H9 (cell line): Measurements from ENCODE around the gene CTPS1. TPM values are rescaled to one million over a fixed set of nuclear protein-coding genes. Genes with fewer than 3 reads are reported as not detected.

Experiments used
- DNase-seq: peaks from one replicate; pipeline ENCODE4 v3.0.0-alpha.2; 2017
- H2AFZ ChIP-seq: one replicate; pipeline ENCODE4 v1.6.1; 2013; ENCODE audit warnings: mild to moderate bottlenecking, low read length, control low read depth, moderate library complexity
- H2AK5ac ChIP-seq: 2 replicates; pipeline ENCODE4 v1.6.1; 2013; ENCODE audit warnings: low read length, control low read depth, mixed read lengths; ENCODE audit not compliant: insufficient read length
- H2BK120ac ChIP-seq: one replicate; pipeline ENCODE4 v1.6.1; 2013; ENCODE audit warnings: low read depth, mild to moderate bottlenecking, low read length, control low read depth, inconsistent platforms; ENCODE audit not compliant: poor library complexity, severe bottlenecking
- H2BK12ac ChIP-seq: 2 replicates; pipeline ENCODE4 v1.6.1; 2013; ENCODE audit warnings: low read length, control low read depth, mixed read lengths, low read depth; ENCODE audit not compliant: insufficient read length
- H2BK15ac ChIP-seq: 2 replicates; pipeline ENCODE4 v1.6.1; 2013; ENCODE audit warnings: low read depth, low read length, control low read depth
- H2BK20ac ChIP-seq: one replicate; pipeline ENCODE4 v1.6.1; 2013; ENCODE audit warnings: low read depth, mild to moderate bottlenecking, low read length, control low read depth, inconsistent platforms; ENCODE audit not compliant: poor library complexity, severe bottlenecking
- H2BK5ac ChIP-seq: 2 replicates; pipeline ENCODE4 v1.6.1; 2013; ENCODE audit warnings: low read length, control low read depth, mixed read lengths; ENCODE audit not compliant: insufficient read length
- H3K14ac ChIP-seq: 2 replicates; pipeline ENCODE4 v1.6.1; 2013; ENCODE audit warnings: low read length, control low read depth; ENCODE audit not compliant: insufficient read depth
- H3K18ac ChIP-seq: 2 replicates; pipeline ENCODE4 v1.6.1; 2013; ENCODE audit warnings: low read depth, mild to moderate bottlenecking, mixed read lengths, low read length, control low read depth; ENCODE audit not compliant: insufficient read length
- H3K23ac ChIP-seq: 2 replicates; pipeline ENCODE4 v1.6.1; 2013; ENCODE audit warnings: low read length, control low read depth, mixed read lengths, low read depth; ENCODE audit not compliant: insufficient read length
- H3K23me2 ChIP-seq: 2 replicates; pipeline ENCODE4 v1.6.1; 2013; ENCODE audit warnings: low read depth, mild to moderate bottlenecking, mixed read lengths, low read length, control low read depth; ENCODE audit not compliant: insufficient read length, poor library complexity, severe bottlenecking
- H3K27ac ChIP-seq: 2 replicates; pipeline ENCODE4 v1.5.1; 2013; ENCODE audit warnings: low read length, control low read depth, mixed read lengths, low read depth; ENCODE audit not compliant: insufficient read length
- H3K27me3 ChIP-seq: 2 replicates; pipeline ENCODE4 v1.6.1; 2013; ENCODE audit warnings: low read length, control low read depth, inconsistent platforms; ENCODE audit not compliant: insufficient read depth
- H3K4ac ChIP-seq: 2 replicates; pipeline ENCODE4 v1.6.1; 2013; ENCODE audit warnings: low read depth, mild to moderate bottlenecking, control low read depth, inconsistent platforms, low read length, moderate library complexity
- H3K4me1 ChIP-seq: 2 replicates; pipeline ENCODE4 v1.6.1; 2013; ENCODE audit warnings: low read length, control low read depth, inconsistent platforms; ENCODE audit not compliant: insufficient read depth
- H3K4me2 ChIP-seq: 2 replicates; pipeline ENCODE4 v1.6.1; 2013; ENCODE audit warnings: low read length, control low read depth, mixed read lengths; ENCODE audit not compliant: insufficient read length, insufficient read depth
- H3K56ac ChIP-seq: 2 replicates; pipeline ENCODE4 v1.6.1; 2013; ENCODE audit warnings: low read depth, mild to moderate bottlenecking, mixed read lengths, low read length, control low read depth; ENCODE audit not compliant: insufficient read length
- H3K79me1 ChIP-seq: 2 replicates; pipeline ENCODE4 v1.6.1; 2013; ENCODE audit warnings: low read depth, mild to moderate bottlenecking, moderate library complexity, low read length, control low read depth, inconsistent platforms; ENCODE audit not compliant: insufficient read depth, poor library complexity, severe bottlenecking
- H3K79me2 ChIP-seq: 2 replicates; pipeline ENCODE4 v1.6.1; 2013; ENCODE audit warnings: low read length, control low read depth, inconsistent platforms; ENCODE audit not compliant: insufficient read depth
- H3K9ac ChIP-seq: 2 replicates; pipeline ENCODE4 v1.6.1; 2013; ENCODE audit warnings: low read length, control low read depth, mixed read lengths; ENCODE audit not compliant: insufficient read length; ENCODE audit errors: extremely low read depth
- H3K9me3 ChIP-seq: one replicate; pipeline ENCODE4 v1.6.1; 2013; ENCODE audit warnings: low read depth, low read length, inconsistent platforms; ENCODE audit not compliant: control insufficient read depth
- H3T11ph ChIP-seq: one replicate; pipeline ENCODE4 v1.6.1; 2013; ENCODE audit warnings: mild to moderate bottlenecking, low read length, control low read depth, inconsistent platforms
- H4K20me1 ChIP-seq: one replicate; pipeline ENCODE4 v1.6.1; 2013; ENCODE audit not compliant: control insufficient read depth, insufficient read length, insufficient read depth
- H4K5ac ChIP-seq: 2 replicates; pipeline ENCODE4 v1.6.1; 2013; ENCODE audit warnings: low read depth, mild to moderate bottlenecking, mixed read lengths, low read length, control low read depth; ENCODE audit not compliant: insufficient read length
- H4K8ac ChIP-seq: replicated peaks from 2 replicates; pipeline ENCODE4 v1.6.1; 2013; ENCODE audit warnings: low read length, control low read depth, mixed read lengths, low read depth; ENCODE audit not compliant: insufficient read length
- H4K91ac ChIP-seq: 2 replicates; pipeline ENCODE4 v1.6.1; 2013; ENCODE audit warnings: low read depth, mild to moderate bottlenecking, moderate library complexity, mixed read lengths, low read length, control low read depth; ENCODE audit not compliant: insufficient read length
- H3K27ac Mint-ChIP-seq, 3 experiments: 2 replicates in 2 of 3; 3 replicates in 1 of 3; pipeline ENCODE4 v1.8.0; 2020 to 2021; ENCODE audit warnings: mixed read lengths in 3 of 3, mild to moderate bottlenecking in 1 of 3, moderate library complexity in 1 of 3
- H3K27me3 Mint-ChIP-seq: 2 replicates; pipeline ENCODE4 v1.8.0; 2021; ENCODE audit warnings: low read depth, mild to moderate bottlenecking, moderate library complexity, mixed read lengths
- H3K36me3 Mint-ChIP-seq, 3 experiments: 2 replicates in 2 of 3; 3 replicates in 1 of 3; pipeline ENCODE4 v1.8.0; 2020 to 2021; ENCODE audit warnings: low read depth in 3 of 3, mixed read lengths in 3 of 3; ENCODE audit not compliant: insufficient read depth in 1 of 3
- H3K4me1 Mint-ChIP-seq, 2 experiments: 2 replicates each; pipeline ENCODE4 v1.8.0; 2020; ENCODE audit warnings: mixed read lengths in 2 of 2
- H3K4me3 Mint-ChIP-seq, 2 experiments: 2 replicates in 1 of 2; 3 replicates in 1 of 2; pipeline ENCODE4 v1.8.0; 2020 to 2021; ENCODE audit warnings: mild to moderate bottlenecking in 2 of 2, mixed read lengths in 2 of 2, moderate library complexity in 1 of 2
- H3K9me3 Mint-ChIP-seq, 2 experiments: 2 replicates in 1 of 2; 3 replicates in 1 of 2; pipeline ENCODE4 v1.8.0; 2020; ENCODE audit warnings: mild to moderate bottlenecking in 2 of 2, mixed read lengths in 2 of 2, moderate library complexity in 1 of 2
- WGBS: extraction: QIAGEN DNeasy Blood & Tissue Kit; methylation state at CpG from one replicate; pipeline ENCODE4 v1.1.7; 2013; ENCODE audit warnings: missing lambda C conversion rate, low lambda C conversion rate, mixed read lengths; ENCODE audit not compliant: insufficient read length; ENCODE audit errors: extremely low coverage; 5-methylcytosine and 5-hydroxymethylcytosine counted together
- total RNA-seq: library from RNA; stranded (reverse); gene quantifications from 2 replicates; pipeline ENCODE4 v1.2.1, GENCODE V29; 2021
- TF ChIP-seq, protein P1 (sequence below): fragments of 200-600 bp; sonication (generic); conservative IDR thresholded peaks from 3 replicates; pipeline ENCODE4 v1.8.0; 2021; ENCODE audit warnings: antibody characterized with exemption, mild to moderate bottlenecking

Gene CTPS1
- total RNA-seq, 1 experiment from 2014 or later = 105 TPM

DNA sequence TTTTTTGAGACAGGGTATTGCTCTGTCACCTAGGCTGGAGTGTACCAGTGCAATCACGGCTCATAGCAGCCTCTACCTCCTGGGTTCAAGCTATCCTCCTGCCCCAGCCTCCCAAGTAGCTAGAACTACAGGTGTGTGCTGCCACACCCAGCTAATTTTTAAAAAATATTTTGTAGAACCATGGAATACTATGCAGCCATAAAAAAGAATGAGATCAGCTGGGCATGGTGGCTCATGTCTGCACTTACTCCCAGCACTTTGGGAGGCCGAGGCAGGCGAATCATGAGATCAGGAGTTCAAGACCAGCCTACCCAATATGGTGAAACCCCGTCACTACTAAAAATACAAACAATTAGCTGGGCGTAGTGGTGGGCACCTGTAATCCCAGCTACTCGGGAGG is 29.9 kb upstream of the CTPS1 start:
- Histone ChIP-seq H2BK15ac (no peak overlapping the region), H3K9ac (no peak overlapping the region), H3K79me2 (no peaks in the 10 kb centered on the region), H4K20me1 (no peaks in the 10 kb centered on the region), H3K79me1 (no peaks in the 10 kb centered on the region), H3T11ph (no peak overlapping the region), H3K27ac (no peak overlapping the region), H3K4me1 (peaks cover 3% of the 10 kb centered on the region; the same call in 1 of the 2 replicates), H3K18ac (no peak overlapping the region), H2BK12ac (no peak overlapping the region), H2BK120ac (no peak overlapping the region), H3K56ac (no peak overlapping the region), H2BK5ac (no peak overlapping the region), H3K23ac (no peak overlapping the region), H2BK20ac (no peak overlapping the region), H4K8ac (no peak overlapping the region), H3K9me3 (no peaks in the 10 kb centered on the region), H3K4me2 (no peak overlapping the region), H2AK5ac (no peak overlapping the region), H3K14ac (no peak overlapping the region), H4K5ac (no peak overlapping the region), H2AFZ (no peak overlapping the region), H3K4ac (no peak overlapping the region), H3K23me2 (no peaks in the 10 kb centered on the region), H4K91ac (no peak overlapping the region), H3K27me3 (no peaks in the 10 kb centered on the region)
- Mint-ChIP-seq H3K4me1 (peaks cover 11 to 12% of the 10 kb centered on the region in 2 experiments), H3K27ac (no peak overlapping the region), H3K9me3 (no peaks in the 10 kb centered on the region; a peak in 1 of 5 replicates), H3K27me3 (peaks cover 16% of the 10 kb centered on the region), H3K36me3 (no peaks in the 10 kb centered on the region), H3K4me3 (no peak overlapping the region)
- TF ChIP-seq, protein P1, sequence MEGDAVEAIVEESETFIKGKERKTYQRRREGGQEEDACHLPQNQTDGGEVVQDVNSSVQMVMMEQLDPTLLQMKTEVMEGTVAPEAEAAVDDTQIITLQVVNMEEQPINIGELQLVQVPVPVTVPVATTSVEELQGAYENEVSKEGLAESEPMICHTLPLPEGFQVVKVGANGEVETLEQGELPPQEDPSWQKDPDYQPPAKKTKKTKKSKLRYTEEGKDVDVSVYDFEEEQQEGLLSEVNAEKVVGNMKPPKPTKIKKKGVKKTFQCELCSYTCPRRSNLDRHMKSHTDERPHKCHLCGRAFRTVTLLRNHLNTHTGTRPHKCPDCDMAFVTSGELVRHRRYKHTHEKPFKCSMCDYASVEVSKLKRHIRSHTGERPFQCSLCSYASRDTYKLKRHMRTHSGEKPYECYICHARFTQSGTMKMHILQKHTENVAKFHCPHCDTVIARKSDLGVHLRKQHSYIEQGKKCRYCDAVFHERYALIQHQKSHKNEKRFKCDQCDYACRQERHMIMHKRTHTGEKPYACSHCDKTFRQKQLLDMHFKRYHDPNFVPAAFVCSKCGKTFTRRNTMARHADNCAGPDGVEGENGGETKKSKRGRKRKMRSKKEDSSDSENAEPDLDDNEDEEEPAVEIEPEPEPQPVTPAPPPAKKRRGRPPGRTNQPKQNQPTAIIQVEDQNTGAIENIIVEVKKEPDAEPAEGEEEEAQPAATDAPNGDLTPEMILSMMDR = no peak
- DNase-seq = no peak
- no CpG with 5 or more reads among the region's 6 CpGs for WGBS
